GM21717 (cell line): ENCODE results near the gene KANK4.

ENCODE experiments used
- ATAC-seq: cut with Tn5 transposase; IDR thresholded peaks from one replicate; pipeline ENCODE4 v1.9.1; 2021; ENCODE audit warnings: mild to moderate bottlenecking, moderate library complexity; ENCODE audit not compliant: unreplicated experiment

KANK4 gene

DNA sequence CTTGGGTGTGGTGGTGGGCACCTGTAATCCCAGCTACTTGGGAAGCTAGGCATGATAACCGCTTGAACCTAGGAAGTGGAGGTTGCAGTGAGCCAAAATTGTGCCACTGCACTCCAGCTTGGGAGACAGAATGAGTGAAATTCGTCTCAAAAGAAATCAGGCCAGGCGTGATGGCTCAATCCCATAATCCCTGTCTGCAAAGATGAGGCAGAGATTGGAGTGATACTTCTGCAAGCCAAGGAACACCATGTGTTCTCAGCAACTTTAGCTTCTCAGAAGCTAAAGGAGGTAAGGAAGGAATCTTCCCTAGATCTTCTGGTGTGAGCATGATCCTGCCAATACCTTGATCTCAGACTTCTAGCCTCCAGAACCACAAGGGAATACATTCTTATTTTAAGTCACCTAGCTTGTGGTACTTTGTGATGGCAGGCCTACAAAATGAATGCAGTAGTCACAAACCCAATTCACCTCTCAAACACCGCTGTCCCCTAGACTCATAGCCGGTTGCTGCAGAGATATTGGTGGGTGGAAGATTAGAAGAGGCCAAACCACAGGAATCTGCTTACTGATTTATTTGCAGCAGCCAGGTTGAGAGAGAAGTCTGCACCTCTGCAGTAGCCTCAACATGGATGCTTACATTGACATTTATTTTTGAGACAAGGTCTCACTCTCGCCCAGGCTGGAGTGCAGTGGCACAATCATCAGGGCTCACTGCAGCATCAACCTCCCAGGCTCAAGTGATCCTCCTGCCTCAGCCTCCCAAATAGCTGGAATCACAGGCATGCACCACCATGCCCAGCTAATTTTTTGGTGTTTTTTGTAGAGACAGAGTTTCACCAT is 105.9 kb downstream of the KANK4 start:
- ATAC-seq = no peak

DNA sequence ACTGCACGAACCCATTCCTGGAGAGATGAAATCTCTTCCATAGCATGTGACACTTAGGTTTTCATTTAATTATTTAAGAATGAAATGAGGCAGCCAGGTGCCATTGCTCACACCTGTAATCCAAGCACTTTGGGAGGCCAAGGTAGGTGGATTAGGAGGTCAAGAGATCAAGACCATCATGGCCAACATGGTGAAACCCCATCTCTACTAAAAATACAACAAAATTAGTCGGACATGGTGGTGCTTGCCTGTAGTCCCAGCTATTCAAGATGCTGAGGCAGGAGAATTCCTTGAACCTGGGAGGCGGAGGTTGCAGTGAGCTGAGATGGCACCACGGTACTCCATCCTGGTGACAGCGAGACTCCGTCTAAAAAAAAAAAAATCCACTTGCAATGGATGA is 106.8 kb downstream of the KANK4 start:
- no peak for ATAC-seq

DNA sequence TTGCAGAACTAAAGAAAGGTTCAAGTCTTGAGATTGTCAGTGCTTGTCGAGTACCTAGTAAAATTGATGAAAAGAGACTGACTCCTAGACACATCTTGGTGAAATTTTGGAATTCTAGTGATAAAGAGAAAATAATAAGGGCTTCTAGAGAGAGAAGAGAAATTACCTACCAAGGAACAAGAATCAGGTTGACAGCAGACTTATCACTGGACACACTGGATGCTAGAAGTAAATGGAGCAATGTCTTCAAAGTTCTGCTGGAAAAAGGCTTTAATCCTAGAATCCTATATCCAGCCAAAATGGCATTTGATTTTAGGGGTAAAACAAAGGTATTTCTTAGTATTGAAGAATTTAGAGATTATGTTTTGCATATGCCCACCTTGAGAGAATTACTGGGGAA is 108.3 kb downstream of the KANK4 start:
- ATAC-seq = no peak

DNA sequence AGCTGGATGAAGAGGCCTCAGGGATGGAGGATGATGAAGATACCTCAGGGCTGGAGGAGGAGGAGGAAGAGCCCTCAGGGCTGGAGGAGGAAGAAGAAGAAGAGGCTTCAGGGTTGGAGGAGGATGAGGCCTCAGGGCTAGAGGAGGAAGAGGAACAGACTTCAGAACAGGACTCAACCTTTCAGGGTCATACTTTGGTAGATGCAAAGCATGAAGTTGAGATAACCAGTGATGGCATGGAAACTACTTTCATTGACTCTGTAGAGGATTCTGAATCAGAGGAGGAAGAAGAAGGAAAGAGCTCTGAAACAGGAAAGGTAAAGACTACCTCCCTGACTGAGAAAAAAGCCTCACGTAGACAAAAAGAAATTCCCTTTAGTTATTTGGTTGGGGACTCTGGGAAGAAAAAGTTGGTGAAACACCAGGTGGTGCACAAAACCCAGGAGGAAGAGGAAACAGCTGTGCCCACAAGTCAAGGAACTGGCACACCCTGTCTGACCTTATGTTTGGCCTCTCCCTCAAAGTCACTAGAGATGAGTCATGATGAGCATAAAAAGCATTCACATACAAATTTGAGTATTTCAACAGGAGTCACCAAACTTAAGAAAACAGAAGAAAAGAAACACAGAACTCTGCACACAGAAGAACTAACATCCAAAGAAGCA is 109.2 kb downstream of the KANK4 start:
- ATAC-seq = no peak

DNA sequence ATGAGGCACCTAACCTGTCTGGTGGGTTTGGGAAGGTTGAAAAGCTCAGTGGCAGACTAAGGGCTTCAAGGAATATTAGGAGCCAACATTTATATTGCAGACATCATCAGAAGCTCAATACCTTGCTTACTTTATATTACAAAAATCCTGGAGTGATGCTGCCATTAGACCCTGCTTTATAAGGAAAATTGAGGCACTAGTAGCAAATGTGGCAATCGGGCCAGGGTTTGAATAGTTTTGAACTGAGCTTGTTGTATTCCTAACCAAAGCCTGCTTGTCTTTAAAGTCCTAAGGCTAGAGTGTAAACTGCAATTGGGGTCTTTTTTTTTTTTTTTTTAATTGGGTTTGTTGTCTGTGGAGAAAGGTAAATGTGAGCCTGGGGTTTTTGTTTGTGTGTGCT is 110.3 kb downstream of the KANK4 start:
- no peak for ATAC-seq

DNA sequence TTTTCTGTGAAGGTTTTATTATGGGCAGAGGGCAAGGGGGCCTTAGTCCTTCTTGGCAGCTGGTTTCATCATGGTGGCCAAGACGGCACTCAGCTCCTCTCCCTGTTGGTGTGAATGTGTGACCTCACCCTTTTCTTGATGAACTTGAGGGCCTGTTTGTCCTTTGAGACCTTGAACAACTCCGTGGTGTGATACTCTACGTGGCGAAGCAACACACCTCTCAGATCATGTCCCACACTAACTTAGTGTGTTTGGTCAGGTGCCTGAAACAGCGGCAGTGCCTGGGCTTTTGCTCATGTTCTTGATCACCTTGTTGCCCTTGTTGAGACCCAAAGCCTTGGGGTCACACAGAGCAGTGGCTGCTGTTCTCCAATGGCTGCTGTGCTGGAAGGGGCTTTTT is 111.1 kb downstream of the KANK4 start:
- ATAC-seq = no peak

DNA sequence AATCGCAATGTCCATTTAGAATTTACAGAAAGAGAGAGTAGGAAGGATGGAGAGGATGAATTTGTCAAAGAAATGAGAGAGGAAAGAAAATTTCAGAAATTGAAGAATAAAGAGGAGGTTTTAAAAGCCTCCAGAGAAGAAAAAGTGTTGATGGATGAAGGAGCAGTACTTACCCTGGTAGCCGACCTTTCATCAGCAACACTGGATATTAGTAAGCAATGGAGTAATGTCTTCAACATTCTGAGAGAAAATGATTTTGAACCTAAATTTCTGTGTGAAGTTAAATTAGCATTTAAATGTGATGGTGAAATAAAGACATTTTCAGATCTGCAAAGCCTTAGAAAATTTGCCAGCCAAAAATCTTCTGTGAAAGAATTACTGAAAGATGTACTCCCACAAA is 112.0 kb downstream of the KANK4 start:
- ATAC-seq = no peak

DNA sequence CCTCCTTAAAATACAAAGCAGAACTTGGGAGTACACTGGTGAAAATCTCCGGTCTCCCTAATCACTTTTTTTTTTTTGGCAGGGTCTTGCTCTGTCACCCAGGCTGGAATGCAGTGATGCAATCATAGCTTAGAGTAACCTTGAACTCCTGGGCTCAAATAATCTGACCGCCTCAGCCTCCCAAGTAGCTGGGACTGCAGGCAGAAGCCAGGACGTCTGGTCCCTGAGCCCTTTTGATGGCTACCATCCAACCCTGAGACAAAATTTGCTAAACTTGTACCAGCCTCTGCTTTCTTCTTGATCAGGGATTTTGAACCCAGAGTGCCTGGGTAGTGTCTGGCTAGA is 120.5 kb downstream of the KANK4 start:
- ATAC-seq = no peak

DNA sequence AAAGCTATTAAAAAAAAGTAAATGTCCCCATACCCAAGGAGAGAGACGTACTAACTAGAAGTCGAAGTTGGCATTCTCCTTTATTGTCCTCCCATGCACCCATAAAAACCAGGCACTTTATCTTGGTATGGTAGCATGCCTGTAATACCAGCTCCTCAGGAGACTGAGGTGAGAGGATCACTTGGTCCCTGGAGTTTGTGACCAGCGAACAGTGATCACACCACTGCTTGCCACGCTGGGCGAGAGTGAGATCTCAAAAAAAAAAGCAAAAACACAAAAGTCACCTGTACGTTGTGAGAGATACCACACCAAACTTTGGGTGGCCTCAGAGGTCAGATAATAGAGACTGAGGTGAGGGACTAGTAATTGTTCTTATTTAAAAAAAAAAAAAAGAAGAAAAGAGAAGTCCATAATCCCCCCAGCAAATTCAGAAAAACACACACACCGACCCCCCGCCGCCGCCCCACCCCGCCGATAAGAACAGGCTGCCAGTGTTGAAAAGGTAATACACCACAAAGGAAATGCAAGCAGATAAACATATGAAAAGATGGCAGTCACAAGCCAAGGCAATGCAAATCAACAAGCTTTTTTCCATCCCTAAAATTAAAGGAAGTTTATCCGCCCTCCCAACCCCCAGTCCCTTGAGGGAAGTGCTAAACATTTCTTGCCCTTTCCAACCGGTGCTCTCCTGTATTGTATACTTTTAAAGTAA is 121.0 kb downstream of the KANK4 start:
- ATAC-seq = no peak

DNA sequence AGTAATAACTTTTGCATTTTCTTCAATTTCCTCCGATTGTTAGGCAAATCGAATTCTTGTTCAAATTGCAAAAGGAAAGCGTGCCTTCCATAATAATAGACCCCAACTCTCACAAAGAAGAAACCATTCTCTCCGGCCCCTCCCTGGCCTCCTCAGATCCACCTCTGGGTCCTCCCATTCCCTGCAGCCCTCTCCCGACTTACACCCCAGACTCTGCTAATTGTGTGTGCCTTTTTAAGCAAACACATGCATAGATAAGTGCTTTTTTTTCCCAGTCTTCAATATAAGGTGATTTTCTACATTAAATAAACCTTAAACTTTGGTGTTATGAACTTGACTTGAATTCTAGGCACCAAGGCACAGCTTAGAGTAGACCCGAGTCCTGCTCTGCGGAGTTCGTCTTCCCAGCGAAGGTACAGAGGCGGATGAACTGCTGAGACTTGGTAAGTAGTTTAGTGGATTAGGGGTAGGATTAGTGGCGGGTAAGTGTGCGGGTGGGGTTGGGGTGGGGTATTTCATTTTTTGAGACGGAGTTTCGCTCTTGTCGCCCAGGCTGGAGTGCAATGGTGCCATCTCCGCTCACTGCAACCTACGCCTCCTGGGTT is 123.0 kb downstream of the KANK4 start:
- ATAC-seq = no peak

DNA sequence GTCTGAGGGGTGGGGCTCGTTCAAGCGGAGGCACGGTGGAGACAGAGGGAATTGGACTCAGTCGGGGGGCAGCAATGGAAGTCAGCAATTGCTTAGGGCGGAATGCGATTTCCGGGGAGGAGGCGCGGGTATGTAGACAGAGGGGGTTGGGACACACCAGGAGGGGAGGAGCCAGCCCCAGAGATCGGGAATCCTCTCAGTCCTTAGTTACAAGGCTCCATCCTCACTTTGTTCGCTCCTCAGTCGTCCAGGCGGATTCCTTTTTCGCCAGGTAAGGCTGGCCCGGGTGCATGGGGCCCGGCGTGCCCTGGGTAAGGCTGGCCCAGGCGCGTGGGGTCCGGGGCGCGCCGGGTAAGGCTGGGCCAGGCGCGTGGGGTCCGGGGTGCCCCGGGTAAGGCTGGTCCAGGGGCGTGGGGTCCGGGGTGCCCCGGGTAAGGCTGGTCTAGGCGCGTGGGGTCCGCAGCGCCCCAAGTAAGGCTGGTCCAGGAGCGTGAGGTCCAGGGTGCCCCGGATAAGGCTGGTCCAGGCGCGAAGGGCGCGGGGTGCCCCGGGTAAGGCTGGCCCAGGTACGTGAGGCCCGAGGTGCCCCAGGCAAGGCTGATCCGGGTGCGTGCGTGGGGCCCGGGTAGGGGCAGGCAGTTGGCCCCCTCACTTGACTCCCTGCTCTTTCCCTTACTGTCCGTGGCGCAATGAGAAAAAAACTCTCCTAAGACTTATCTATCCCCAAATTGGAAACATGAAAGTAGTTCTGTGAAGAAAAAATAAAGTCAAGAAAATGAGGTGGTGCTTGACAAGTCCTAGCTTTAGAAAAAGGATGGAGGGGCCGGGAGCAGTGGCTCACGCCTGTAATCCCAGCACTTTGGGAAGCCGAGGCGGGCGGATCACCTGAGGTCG is 124.3 kb downstream of the KANK4 start, which contains the start of gene L1TD1:
TSS of gene L1TD1 (plus strand) at position 199 of the 894 bp plus-strand sequence. CDS start 11,780 bp downstream, outside the sequence.
- no peak for ATAC-seq

DNA sequence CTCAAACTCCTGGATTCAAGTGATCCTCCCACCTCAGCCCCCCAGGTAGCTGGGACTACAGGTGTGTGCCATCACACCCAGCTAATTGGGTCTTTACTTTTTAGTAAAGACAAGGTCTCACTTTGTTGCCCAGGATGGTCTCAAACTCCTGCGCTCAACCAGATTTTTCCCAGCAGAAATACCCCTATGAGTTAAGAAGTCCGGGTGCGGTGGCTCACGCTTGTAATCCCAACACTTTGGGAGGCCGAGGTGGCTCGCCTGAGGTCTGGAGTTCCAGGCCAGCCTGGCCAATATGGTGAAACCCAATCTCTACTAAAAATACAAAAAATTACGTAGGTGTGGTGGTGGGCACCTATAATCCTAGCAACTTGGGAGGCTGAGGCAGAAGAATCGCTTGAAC is 131.1 kb downstream of the KANK4 start:
- no peak for ATAC-seq

DNA sequence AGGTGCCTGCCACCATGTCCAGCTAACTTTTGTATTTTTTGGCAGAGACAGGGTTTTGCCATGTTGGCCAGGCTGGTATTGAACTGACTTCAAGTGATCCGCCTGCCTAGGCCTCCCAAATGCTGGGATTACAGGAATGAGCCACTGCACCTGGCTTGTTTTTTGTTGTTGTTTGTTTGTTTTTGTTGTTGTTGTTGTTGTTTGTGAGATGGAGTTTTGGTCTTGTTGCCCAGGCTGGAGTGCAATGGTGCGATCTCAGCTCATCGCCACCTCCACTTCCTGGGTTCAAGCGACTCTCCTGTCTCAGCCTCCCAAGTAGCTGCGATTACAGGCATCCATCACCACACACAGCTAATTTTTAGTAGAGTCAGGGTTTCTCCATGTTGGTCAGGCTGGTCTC is 131.7 kb downstream of the KANK4 start:
- no peak for ATAC-seq
